Stimulated activated CD8-positive, alpha-beta memory T cell treated with anti-CD3 and anti-CD28 coated beads, Interleukin-7, amount 100 ng/mL, for 1 hour (primary cell): ENCODE results near the gene FNDC3B.
"Not testable (repeated sequence)": the region's sequence is repeated elsewhere in the genome, so short reads cannot be mapped to it uniquely, and the experiment has no call there.

Experiments used
- DNase-seq, 2 donors: peaks; one replicate each; pipeline ENCODE4 v3.0.0-alpha.2; 2020; ENCODE audit warnings: low read depth in 2 of 2

The FNDC3B gene

DNA sequence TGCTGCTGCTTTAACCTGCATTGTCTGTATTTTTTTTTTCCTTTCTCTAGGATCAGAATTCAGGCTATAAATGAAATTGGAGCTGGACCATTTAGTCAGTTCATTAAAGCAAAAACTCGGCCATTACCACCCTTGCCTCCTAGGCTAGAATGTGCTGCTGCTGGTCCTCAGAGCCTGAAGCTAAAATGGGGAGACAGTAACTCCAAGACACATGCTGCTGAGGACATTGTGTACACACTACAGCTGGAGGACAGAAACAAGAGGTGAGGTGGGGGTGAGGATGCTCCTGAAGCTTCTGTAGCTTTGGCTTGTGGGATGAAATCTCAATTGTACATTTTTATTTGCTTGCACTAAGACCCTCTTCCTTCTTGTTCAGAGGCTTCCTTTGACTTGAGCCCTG lies 323.2 kb downstream of the FNDC3B start:
- no peak for DNase-seq

- no peak for DNase-seq
Measured at GRCh38 chr3:172364374-172365027, 325.1 kb downstream of the FNDC3B start.

GRCh38 chr3:172365028-172365567 lies 325.7 kb downstream of the FNDC3B start:
- DNase-seq: no peak

- no peak for DNase-seq
Measured at GRCh38 chr3:172367205-172368105, 328.1 kb downstream of the FNDC3B start.

DNA sequence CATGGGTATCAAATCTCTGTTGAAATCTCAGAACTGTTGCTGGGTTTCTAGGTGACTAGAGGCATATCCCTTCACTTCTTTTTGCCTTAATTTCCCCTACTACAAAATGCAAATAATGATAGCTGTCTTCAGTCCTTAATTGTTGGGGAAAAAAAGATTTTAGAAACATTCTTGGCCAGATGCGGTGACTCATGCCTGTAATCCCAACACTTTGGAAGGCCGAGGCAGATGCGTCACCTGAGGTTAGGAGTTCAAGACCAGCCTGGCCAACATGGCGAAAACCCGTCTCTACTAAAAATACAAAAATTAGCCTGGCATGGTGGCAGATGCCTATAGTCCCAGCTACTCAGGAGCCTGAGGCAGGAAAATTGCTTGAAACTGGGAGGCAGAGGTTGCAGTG lies 329.2 kb downstream of the FNDC3B start:
- DNase-seq: not testable (repeated sequence)

DNA sequence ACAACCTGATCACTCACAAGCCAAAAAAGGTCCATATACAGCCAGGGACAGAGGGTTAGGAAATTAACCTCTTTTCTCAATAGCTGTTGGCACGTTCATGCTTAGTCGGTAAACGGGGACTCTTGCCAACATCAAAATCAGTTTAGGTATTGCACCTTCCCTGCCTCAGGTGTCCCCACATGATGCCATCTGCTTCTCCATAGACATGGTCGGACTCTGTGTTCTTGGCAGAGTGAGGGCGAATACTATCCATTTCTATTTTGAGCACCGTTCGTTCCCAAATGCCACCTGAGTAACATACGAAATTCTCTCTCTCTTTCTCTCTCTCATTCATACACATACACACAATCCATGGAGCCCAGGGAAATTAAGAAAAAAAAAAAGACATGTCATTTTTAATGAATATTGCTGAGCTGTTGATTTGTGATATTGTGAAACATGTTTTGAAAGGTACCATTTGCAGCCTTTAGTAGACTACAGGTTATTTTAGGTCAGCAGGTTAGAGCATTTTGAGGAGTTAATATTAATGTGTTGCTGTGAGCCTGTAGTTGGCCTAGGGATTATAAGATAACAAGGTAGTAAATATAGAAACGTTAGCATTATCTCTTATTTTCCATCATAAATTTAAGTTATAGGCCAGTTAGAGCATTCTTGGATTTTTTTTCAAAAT lies 330.3 kb downstream of the FNDC3B start:
- no peak for DNase-seq

- no peak for DNase-seq
Measured at GRCh38 chr3:172370419-172370818, 331.0 kb downstream of the FNDC3B start.

DNA sequence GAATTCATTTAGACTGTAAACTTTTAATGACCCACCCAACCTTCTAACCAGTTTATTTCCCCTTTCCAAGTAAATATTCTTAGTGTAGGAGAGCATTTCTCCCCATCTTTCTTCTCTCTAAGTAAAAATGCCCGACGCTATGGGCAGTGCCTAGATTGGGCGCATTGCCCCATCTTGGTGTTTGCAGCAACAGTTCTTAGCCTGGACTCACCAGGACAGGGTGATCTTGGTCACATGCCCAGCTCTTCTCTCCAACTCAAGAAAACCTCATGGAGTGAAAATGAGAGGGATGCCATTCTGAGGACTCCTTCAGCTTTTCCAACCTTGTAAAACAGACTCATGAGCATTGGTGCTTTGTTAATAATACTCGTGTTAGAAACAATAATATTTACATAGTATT lies 332.2 kb downstream of the FNDC3B start:
- no peak for DNase-seq

GRCh38 chr3:172372895-172373294 lies 333.5 kb downstream of the FNDC3B start:
- no peak for DNase-seq

DNA sequence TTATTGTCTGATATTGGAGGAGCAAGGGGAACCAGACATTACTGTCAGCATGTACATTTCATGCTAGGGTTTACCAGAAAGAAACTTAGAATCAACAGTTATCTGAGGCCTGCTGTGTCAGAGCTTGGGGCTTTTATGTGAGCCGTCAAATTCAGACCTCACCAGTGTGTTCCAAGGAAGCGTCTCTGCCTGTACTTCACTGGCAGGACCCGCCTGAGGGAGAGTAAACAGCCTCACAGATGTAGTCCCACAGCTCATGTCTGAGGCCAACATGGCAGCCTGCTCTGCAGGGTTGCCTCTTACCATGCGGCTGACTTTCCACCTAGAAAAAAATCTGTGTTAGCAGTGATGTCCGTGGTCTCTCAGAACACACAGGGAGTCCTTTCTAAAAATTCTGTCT lies 334.5 kb downstream of the FNDC3B start:
- no peak for DNase-seq

- DNase-seq: no peak
Measured at GRCh38 chr3:172375206-172375850, 335.9 kb downstream of the FNDC3B start.

DNA sequence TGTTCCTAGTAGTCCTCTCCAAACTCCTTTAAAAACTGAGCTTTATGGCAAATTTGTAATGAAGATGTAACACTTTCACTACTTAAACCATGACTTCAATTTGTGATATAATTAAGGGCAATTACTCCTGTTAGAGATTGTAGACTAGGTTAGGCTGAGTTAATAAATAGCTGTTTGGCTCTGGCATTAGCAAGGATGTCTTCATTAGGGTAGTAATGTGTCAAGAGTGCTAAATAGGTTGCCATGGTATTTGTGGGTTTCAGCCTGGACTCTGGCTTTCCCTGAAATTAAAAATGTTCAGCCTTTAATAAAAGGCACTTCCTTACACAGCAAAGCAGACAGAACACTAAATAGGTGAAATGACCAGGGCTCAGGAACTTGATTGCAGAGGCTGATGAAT lies 337.0 kb downstream of the FNDC3B start:
- DNase-seq: no peak

DNA sequence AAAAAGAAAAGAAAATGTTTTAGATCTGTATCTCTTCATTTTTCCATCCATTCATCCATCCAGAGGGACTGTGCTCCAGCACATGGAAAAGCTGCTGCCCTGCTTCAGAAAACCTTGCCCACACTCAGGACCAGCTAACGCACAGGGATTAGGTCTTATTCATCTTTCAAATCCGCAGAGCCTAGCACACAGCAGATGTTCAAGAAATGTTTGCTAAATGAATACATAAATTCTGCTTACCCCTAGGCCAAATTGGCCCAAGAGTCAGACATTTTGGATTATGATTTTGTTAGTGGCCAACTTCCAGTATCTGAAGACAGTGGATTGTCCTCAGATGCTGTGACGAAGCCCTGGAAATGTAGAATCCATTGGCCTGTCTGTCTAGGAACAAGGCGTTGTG lies 337.5 kb downstream of the FNDC3B start:
- DNase-seq: no peak

DNA sequence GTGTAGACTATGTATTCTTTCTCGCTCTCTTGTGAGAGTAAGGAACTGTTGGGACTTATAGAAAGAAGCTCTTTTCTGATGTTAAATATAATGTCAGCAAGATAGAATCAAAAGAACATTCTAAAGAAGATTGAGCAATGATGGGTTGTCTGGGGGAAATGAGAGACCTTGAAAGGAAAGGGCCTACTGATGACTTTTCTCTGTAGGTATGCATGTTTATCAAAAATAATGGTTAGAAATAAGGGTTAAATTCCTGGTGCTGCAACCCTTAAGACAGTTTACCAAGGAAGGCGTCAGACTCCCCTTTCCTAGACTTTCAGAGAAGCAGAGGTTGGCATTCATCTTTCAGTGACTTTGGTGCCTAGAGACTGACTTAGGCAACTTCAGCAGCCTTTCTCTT lies 339.1 kb downstream of the FNDC3B start:
- DNase-seq: no peak

DNA sequence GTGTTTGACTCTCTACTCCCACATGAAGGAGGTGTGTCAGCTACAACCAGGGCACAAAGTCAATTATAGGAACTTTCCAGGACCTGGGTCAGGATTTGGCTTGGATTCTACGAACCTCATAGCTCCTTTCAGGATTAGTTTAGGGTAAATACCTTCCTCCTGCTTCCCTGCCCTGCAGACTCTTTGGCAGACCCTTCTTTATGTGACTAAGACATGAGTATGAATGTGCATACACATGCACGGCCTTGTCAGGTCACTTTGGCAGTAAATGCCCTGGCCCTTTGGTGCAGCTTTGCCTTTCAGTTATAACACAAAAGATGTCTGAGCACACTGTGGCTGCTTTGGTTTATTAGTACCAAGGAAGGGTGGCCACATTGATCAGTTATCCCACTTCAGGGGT lies 340.0 kb downstream of the FNDC3B start:
- no peak for DNase-seq

DNA sequence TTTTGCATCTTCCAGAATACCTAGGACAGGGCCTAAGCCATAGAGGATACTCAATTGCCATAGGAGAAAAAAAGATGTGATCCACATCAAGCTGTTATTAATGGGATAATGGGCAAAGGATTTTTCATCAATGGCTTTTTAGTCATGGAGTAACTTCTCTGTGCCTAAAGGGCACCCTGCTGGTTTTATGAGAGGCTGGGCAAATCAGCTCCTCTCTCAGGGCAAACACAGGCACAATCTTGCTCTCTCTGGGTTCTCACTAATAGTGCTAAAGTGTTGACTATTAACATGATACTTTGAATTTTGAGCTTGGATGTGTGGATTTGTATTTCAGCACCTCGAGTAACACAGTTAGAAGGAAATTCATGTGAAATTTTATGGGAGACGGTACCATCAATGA lies 341.3 kb downstream of the FNDC3B start:
- no peak for DNase-seq

DNA sequence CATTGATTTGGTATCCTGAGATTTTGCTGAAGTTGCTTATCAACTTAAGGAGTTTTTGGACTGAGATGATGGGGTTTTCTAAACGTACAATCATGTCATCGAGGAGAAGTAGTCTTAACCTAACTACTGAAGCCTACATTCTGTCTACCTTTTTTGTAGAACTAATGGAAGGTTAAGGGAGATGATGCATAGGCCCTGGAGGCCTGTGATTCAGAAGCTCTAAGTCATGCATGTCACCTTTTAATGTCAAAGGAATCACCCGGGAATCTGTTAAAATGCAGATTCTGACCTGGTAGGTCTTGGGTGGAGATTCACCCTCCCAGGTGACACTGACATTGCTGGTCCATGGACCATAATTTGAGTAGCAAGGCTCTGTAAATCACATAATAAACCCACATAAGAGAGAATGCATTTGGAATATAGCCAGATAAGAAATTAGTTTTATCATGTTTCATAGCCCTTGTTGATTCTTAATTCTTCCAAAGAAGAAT lies 344.0 kb downstream of the FNDC3B start:
- no peak for DNase-seq

DNA sequence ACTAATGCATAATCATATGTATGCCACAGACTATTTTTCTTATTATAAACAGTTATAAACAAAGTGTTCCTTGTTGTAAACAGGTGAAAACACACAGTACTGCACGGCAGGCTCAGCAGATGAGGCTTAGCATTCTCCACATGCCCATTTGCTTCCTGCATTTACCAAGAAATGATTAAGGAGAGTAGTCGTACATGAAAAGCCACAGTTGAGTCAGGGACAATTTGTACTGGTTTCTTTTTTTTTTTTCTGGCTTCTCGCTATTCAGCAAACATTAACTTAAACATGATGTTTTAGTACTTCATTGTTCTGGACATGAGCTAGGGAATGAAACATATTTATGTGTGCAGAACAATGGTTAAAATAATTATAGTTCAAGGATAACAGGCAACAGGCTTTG lies 345.5 kb downstream of the FNDC3B start:
- no peak for DNase-seq

GRCh38 chr3:172387728-172388127 lies 348.4 kb downstream of the FNDC3B start:
- DNase-seq: no peak

DNA sequence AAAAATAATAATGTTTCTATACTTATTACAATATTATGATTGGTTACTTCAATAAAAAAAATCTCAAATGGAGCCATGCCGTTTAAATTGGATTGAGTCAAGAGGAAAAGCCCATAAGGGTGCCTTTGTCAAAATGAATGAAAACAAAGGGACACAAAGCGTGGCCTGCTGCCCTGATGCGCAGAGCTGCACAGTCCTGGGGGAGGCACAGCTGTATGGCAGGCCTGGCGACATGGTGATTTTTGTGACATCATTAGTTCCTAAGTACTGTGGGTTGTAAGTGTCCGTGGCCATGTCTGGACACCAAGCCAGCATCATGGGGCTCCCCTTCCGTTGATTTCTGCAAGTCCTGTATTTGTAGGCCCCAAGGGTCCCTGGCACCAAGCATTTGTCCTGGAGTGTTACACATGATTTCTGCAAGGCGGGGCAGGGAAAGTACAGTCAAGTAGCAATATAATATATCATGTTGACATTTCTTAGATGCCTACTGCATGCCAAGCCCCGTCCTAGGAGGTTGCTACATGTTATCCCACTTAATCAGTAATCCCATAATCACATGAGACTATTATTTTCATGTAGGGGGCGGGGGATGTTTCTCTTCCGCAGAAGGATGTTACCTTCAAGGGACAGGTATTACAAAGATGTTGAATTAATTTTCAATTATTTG lies 349.2 kb downstream of the FNDC3B start:
- no peak for DNase-seq

DNA sequence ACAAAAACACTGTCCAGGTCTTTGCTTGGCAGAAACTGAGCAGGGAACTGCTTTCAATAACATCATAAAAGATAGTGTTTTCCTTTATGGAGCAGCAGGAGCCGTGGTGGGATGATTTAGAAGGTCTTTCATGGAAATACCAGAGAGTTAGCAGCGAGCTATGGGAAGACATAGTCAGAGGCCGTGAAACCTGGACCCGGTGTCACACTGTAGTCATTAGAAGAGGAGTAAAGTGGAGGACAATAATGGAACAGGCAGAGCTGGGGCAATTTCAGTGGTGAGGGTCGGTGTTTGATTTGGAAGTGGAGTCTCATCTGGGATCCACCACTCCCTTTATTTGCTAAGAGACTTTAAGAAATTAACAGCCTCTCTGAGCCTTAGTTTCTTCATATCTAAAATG lies 351.4 kb downstream of the FNDC3B start:
- DNase-seq: no peak
